K562 (cell line): Measurements from ENCODE around the gene MAL. TPM values are rescaled to one million over a fixed set of nuclear protein-coding genes. Genes with fewer than 3 reads are reported as not detected.

Experiments
- ATAC-seq: fragments of 200-7000 bp; cut with Tn5 transposase; 3 replicates; pipeline ENCODE4 v1.9.1; 2020; ENCODE audit warnings: moderate library complexity
- BruUV-seq: library from RNA; stranded (reverse); fragments of 400-500 nt; replicated peaks from 2 replicates; lab custom pipeline; 2021; lab: Mats Ljungman, UMichigan
- CTCF ChIA-PET: fragments of 300-600 bp; formaldehyde crosslinking; extraction: SDS; loops from one replicate; lab custom pipeline; 2021; ENCODE audit warnings: low intra/inter-chr PET ratio; lab: Yijun Ruan, JAX
- POLR2A ChIA-PET: fragments of 300-600, 350-650 bp; sonication (Branson Sonifier 250); formaldehyde crosslinking; extraction: SDS; loops from one replicate; lab custom pipeline; 2021; ENCODE audit warnings: antibody characterized with exemption, inconsistent platforms; lab: Yijun Ruan, JAX
- DNase-seq, 4 experiments: peaks; one replicate each; pipeline versions ENCODE4 v3.0.0 to v3.0.0-alpha.2; 2011 to 2018; ENCODE audit warnings: low spot score in 3 of 4, mixed read lengths in 3 of 4; ENCODE audit errors: extremely low read depth in 1 of 4
- FAIRE-seq: peaks from 2 replicates; lab custom pipeline; 2011; peaks lifted over from hg19 to GRCh38; lab: Jason Lieb, UNC
- H2AFZ ChIP-seq: 2 replicates; pipeline ENCODE4 v1.6.0; 2011; ENCODE audit warnings: low read depth, low read length, control low read depth, inconsistent platforms
- H3K27ac ChIP-seq: fragments of 200-600 bp; 3 replicates; pipeline ENCODE4 v1.8.0; 2011; ENCODE audit warnings: low read depth, mild to moderate bottlenecking, control low read depth, inconsistent platforms, low read length, moderate library complexity, mixed read lengths; ENCODE audit errors: extremely low read depth
- H3K27me3 ChIP-seq, 2 experiments: fragments of 300-600 bp in 1 of 2; 2 replicates in 1 of 2; 3 replicates in 1 of 2; pipeline versions ENCODE4 v1.6.0 to v1.8.0; 2011; ENCODE audit warnings: inconsistent platforms in 2 of 2, low read length in 2 of 2, mild to moderate bottlenecking in 1 of 2, mixed read lengths in 1 of 2, moderate library complexity in 1 of 2; ENCODE audit not compliant: control insufficient read depth in 2 of 2, insufficient read depth in 2 of 2
- H3K36me3 ChIP-seq: fragments of 300-600 bp; 3 replicates; pipeline ENCODE4 v1.8.0; 2011; ENCODE audit warnings: mild to moderate bottlenecking, low read length, inconsistent platforms; ENCODE audit not compliant: control insufficient read depth, insufficient read depth
- H3K4me1 ChIP-seq, 2 experiments: fragments of 200-600 bp in 1 of 2; replicated peaks in 1 of 2; 2 replicates in 1 of 2; 3 replicates in 1 of 2; pipeline versions ENCODE4 v1.5.1 to v1.8.0; 2011; ENCODE audit warnings: inconsistent platforms in 2 of 2, low read length in 2 of 2, mild to moderate bottlenecking in 1 of 2, mixed read lengths in 1 of 2, moderate library complexity in 1 of 2; ENCODE audit not compliant: control insufficient read depth in 2 of 2, insufficient read depth in 2 of 2
- H3K4me2 ChIP-seq: 2 replicates; pipeline ENCODE4 v1.6.1; 2011; ENCODE audit warnings: low read length, control low read depth, inconsistent platforms, mixed read lengths; ENCODE audit not compliant: insufficient read depth
- H3K4me3 ChIP-seq: fragments of 200-600 bp; sonication (generic), shearing (Covaris generic); 2 replicates; pipeline ENCODE4 v1.5.1; 2016; ENCODE audit warnings: control low read depth, inconsistent platforms
- H3K79me2 ChIP-seq: fragments of 200-600 bp; 3 replicates; pipeline ENCODE4 v1.8.0; 2011; ENCODE audit warnings: low read length, inconsistent platforms; ENCODE audit not compliant: control insufficient read depth, insufficient read depth
- H3K9ac ChIP-seq, 2 experiments: 2 replicates each; pipeline versions ENCODE4 v1.6.0 to v1.6.1; 2011; ENCODE audit warnings: low read depth in 2 of 2, low read length in 2 of 2, control low read depth in 1 of 2, inconsistent platforms in 1 of 2, mild to moderate bottlenecking in 1 of 2, mixed read lengths in 1 of 2; ENCODE audit not compliant: insufficient read depth in 1 of 2
- H3K9me1 ChIP-seq: one replicate; pipeline ENCODE4 v1.6.0; 2011; ENCODE audit warnings: inconsistent platforms, mild to moderate bottlenecking, low read length, moderate library complexity; ENCODE audit not compliant: control insufficient read depth, insufficient read depth
- H3K9me3 ChIP-seq: replicated peaks from 2 replicates; pipeline ENCODE4 v1.5.1; 2011; ENCODE audit warnings: low read depth, low read length, inconsistent platforms; ENCODE audit not compliant: control insufficient read depth, insufficient read depth
- H4K20me1 ChIP-seq: replicated peaks from 2 replicates; pipeline ENCODE4 v1.6.1; 2011; ENCODE audit warnings: low read length, inconsistent platforms, mixed read lengths; ENCODE audit not compliant: control insufficient read depth, insufficient read depth
- ETV1 ChIP-seq: fragments of 450-650 bp; conservative IDR thresholded peaks from 2 replicates; pipeline ENCODE4 v1.6.1; 2016; ENCODE audit warnings: missing genetic modification characterization, control low read depth, low read depth, missing compliant biosample characterization
- ETV6 ChIP-seq, 3 experiments: fragments of 150-350 bp in 1 of 3; sonication (generic) in 1 of 3; formaldehyde crosslinking in 1 of 3; IDR thresholded peaks; 2 replicates each; pipeline versions ENCODE4 v1.6.1 to v1.8.0; 2014 to 2022; ENCODE audit warnings: borderline replicate concordance in 2 of 3, low read depth in 2 of 3, antibody characterized with exemption in 1 of 3, low read length in 1 of 3, mild to moderate bottlenecking in 1 of 3, missing genetic modification reagents in 1 of 3
- FOXJ2 ChIP-seq: fragments of 200-800 bp; sonication (Bioruptor generic); IDR thresholded peaks from 2 replicates; pipeline ENCODE4 v1.6.1; 2016; ENCODE audit warnings: missing genetic modification characterization, missing compliant biosample characterization
- HCFC1 ChIP-seq: IDR thresholded peaks from 2 replicates; pipeline ENCODE4 v1.6.1; 2012; ENCODE audit warnings: low read depth, low read length, improper control_type of control experiment
- HNRNPL ChIP-seq: fragments of 200-400 bp; formaldehyde crosslinking; IDR thresholded peaks from 2 replicates; pipeline ENCODE4 v1.6.1; 2017; ENCODE audit warnings: low read depth, mild to moderate bottlenecking, low read length
- ILF3 ChIP-seq: fragments of 450-650 bp; IDR thresholded peaks from 2 replicates; pipeline ENCODE4 v1.6.1; 2018; ENCODE audit warnings: antibody characterized with exemption, mild to moderate bottlenecking, moderate library complexity, borderline replicate concordance
- SLC30A9 ChIP-seq: fragments of 250-450 bp; sonication (Bioruptor Pico); IDR thresholded peaks from 2 replicates; pipeline ENCODE4 v1.8.0; 2022; ENCODE audit warnings: mild to moderate bottlenecking, moderate library complexity
- ZFX ChIP-seq: sonication (generic); formaldehyde crosslinking; IDR thresholded peaks from 2 replicates; pipeline ENCODE4 v1.8.0; 2022; ENCODE audit warnings: mild to moderate bottlenecking, missing genetic modification reagents, moderate library complexity
- ZNF785 ChIP-seq: fragments of 250-450 bp; sonication (Bioruptor Pico); IDR thresholded peaks from 2 replicates; pipeline ENCODE4 v1.4.0; 2020; ENCODE audit warnings: mild to moderate bottlenecking
- WGBS: fragments of 100-300 bp; shearing (Covaris generic); methylation state at CpG from one replicate; pipeline ENCODE4 v1.1.6; 2016; ENCODE audit warnings: low coverage, mixed read lengths; ENCODE audit not compliant: insufficient coverage; ENCODE audit errors: missing lambda C conversion rate; 5-methylcytosine and 5-hydroxymethylcytosine counted together
- in situ Hi-C: fragments of 300-500 bp; cut with MboI; formaldehyde crosslinking; loops from 4 replicates; pipeline ENCODE4 v1.15.0; 2018; ENCODE audit warnings: inconsistent platforms, mixed read lengths
- intact Hi-C: fragments of 100-400 bp; cut with micrococcal nuclease; formaldehyde crosslinking; loops from 2 replicates; pipeline ENCODE4 v1.14.2; 2022
- polyA plus RNA-seq, 8 experiments: library from polyadenylated mRNA; depleted of rRNA in 4 of 8; stranded (reverse) in 5 of 8; unstranded in 3 of 8; fragments of >200 nt; fragmentation: Nextera tagmentation in 2 of 8; fragmentation: Illumina TruSeq in 1 of 8; extraction: Ambion mirVana in 2 of 8; extraction: Trizol in 1 of 8; gene quantifications; 2 replicates each; pipeline versions ENCODE4 v1.2.1 to v1.2.3, GENCODE V29; 2011 to 2014; ENCODE audit warnings: inconsistent platforms in 1 of 8, missing spikeins in 1 of 8
- total RNA-seq, 7 experiments: library from RNA; depleted of rRNA in 6 of 7; stranded (reverse); fragments of >200 nt in 6 of 7; fragmentation: Illumina TruSeq in 2 of 7; extraction: Trizol in 2 of 7; gene quantifications; 2 replicates each; pipeline versions ENCODE4 v1.2.1 to v1.2.3, GENCODE V29; 2011 to 2021; ENCODE audit warnings: low replicate concordance in 1 of 7
- TF ChIP-seq, protein P1 (sequence below): sonication (generic); formaldehyde crosslinking; IDR thresholded peaks from 2 replicates; pipeline ENCODE4 v1.8.0; 2023; ENCODE audit warnings: missing genetic modification reagents, mild to moderate bottlenecking, borderline replicate concordance

Gene MAL
- total and polyA plus RNA-seq, 9 of the 15 experiments (the other 6 are each of a cell fraction or from before 2014, with no cell fraction given) = not detected

DNA sequence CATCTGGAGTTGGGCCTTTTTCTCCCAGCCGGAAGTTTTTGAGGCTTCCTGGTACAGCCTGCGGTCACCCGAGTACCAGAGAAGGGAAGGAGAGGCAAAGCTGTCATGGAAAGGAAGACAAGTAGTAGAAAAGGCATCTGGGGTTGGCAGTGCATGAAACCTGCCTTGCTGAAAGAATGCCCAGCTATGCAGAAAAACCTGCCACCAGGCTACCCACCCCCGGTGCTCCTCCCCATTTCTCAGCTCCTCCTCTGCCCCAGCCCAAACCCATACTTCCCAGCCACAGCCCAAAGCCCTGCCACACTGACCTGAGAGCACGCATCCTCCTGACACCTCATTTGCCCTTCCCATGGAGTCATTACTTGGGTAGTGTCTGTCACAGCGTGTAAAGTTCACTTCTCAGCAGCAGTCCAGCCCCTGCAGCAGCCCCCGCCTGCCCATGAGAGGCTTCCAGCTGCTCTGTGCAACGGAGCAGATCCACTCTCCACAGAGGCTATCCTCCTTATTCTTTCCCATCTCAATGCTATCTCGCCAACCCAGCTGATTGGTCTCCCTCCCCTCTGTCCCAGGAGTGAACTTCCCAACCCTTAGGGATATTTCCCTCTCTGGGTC, 40.4 kb upstream of the MAL start:
- FAIRE-seq (no peak), DNase-seq (no peak), ATAC-seq (no peak)
- 5% methylated on average over 7 of the region's 9 CpGs for WGBS
- H3K79me2 ChIP-seq = no peaks in the 10 kb centered on the region
- no peak overlapping the region for H3K27ac ChIP-seq
- no peak overlapping the region for H3K9ac ChIP-seq
- no peaks in the 10 kb centered on the region for H3K9me3 ChIP-seq
- no peak overlapping the region for H2AFZ ChIP-seq
- CTCF ChIA-PET = no interaction called here
- POLR2A ChIA-PET = no interaction called here
- no peak overlapping the region for H3K4me2 ChIP-seq
- peaks cover 0 to 24% of the 10 kb centered on the region in 2 experiments; a peak in 3 of 5 replicates for H3K27me3 ChIP-seq
- no peak overlapping the region for H3K4me3 ChIP-seq
- no peaks in the 10 kb centered on the region for H3K4me1 ChIP-seq
- intact Hi-C loops (no loop called here), in situ Hi-C loops (no loop called here)
- no TSS peak for BruUV-seq
- no peak for TF ChIP-seq HNRNPL
- TF ChIP-seq ZFX = no peak
- no peak for TF ChIP-seq ILF3
- no peak for TF ChIP-seq ZNF785 (CRISPR knock-in tag)
- TF ChIP-seq FOXJ2 (tag) = no peak
- no peak for TF ChIP-seq HCFC1
- no peak for TF ChIP-seq ETV6 (IDR thresholded peaks at IDR 0.05; ENCODE audit: borderline replicate concordance in 1 of 2, low read depth in 2 of 2, low read length in 1 of 2)
- TF ChIP-seq ETV6 (CRISPR knock-in tag; IDR thresholded peaks at IDR 0.05; ENCODE audit: borderline replicate concordance) = no peak
- no peak for TF ChIP-seq ETV1
- TF ChIP-seq, protein P1, sequence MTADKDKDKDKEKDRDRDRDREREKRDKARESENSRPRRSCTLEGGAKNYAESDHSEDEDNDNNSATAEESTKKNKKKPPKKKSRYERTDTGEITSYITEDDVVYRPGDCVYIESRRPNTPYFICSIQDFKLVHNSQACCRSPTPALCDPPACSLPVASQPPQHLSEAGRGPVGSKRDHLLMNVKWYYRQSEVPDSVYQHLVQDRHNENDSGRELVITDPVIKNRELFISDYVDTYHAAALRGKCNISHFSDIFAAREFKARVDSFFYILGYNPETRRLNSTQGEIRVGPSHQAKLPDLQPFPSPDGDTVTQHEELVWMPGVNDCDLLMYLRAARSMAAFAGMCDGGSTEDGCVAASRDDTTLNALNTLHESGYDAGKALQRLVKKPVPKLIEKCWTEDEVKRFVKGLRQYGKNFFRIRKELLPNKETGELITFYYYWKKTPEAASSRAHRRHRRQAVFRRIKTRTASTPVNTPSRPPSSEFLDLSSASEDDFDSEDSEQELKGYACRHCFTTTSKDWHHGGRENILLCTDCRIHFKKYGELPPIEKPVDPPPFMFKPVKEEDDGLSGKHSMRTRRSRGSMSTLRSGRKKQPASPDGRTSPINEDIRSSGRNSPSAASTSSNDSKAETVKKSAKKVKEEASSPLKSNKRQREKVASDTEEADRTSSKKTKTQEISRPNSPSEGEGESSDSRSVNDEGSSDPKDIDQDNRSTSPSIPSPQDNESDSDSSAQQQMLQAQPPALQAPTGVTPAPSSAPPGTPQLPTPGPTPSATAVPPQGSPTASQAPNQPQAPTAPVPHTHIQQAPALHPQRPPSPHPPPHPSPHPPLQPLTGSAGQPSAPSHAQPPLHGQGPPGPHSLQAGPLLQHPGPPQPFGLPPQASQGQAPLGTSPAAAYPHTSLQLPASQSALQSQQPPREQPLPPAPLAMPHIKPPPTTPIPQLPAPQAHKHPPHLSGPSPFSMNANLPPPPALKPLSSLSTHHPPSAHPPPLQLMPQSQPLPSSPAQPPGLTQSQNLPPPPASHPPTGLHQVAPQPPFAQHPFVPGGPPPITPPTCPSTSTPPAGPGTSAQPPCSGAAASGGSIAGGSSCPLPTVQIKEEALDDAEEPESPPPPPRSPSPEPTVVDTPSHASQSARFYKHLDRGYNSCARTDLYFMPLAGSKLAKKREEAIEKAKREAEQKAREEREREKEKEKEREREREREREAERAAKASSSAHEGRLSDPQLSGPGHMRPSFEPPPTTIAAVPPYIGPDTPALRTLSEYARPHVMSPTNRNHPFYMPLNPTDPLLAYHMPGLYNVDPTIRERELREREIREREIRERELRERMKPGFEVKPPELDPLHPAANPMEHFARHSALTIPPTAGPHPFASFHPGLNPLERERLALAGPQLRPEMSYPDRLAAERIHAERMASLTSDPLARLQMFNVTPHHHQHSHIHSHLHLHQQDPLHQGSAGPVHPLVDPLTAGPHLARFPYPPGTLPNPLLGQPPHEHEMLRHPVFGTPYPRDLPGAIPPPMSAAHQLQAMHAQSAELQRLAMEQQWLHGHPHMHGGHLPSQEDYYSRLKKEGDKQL (CRISPR knock-in tag) = no peak
- TF ChIP-seq SLC30A9 (CRISPR knock-in tag) = no peak
- H3K9me1 ChIP-seq = no peaks in the 10 kb centered on the region
- 0 out of 2 replicates have a peak, but pooled peaks cover 3% of the 10 kb centered on the region for H4K20me1 ChIP-seq
- no peaks in the 10 kb centered on the region for H3K36me3 ChIP-seq
